ENCODE data around the gene ATF5. TPM values are rescaled to one million over a fixed set of nuclear protein-coding genes. Genes with fewer than 3 reads are reported as not detected.

Gene ATF5
- total and polyA plus RNA-seq, 2 of the 8 experiments (the other 6 are each of a cell fraction or from before 2014, with no cell fraction given): 6.2 to 13.1 TPM

DNA sequence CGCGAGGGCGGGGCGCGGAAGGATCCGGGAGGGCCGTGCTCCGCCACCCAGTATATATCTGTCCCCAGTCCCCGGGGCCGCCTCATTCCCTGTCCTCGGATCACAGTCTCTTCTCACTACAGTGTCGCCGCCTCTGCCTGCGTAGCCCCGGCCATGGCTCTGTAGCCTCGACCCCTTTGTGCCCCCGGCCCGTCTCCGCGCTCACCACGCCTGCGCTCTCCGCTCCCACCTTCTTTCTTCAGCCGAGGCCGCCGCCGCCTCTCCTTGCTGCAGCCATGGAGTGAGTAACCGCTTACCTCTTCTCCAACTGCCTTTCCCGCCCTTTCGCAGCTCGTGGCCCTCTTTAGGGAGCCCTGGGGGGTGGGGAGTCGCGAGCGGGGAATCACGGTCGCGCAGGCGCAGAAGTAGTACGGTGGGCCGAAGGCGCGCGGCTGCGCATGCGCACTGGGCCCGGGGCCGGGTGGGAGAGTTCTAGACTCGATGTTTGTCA, at the start of gene ATF5, which contains the start of gene NUP62 (continued):
- TF ChIP-seq, protein P1, sequence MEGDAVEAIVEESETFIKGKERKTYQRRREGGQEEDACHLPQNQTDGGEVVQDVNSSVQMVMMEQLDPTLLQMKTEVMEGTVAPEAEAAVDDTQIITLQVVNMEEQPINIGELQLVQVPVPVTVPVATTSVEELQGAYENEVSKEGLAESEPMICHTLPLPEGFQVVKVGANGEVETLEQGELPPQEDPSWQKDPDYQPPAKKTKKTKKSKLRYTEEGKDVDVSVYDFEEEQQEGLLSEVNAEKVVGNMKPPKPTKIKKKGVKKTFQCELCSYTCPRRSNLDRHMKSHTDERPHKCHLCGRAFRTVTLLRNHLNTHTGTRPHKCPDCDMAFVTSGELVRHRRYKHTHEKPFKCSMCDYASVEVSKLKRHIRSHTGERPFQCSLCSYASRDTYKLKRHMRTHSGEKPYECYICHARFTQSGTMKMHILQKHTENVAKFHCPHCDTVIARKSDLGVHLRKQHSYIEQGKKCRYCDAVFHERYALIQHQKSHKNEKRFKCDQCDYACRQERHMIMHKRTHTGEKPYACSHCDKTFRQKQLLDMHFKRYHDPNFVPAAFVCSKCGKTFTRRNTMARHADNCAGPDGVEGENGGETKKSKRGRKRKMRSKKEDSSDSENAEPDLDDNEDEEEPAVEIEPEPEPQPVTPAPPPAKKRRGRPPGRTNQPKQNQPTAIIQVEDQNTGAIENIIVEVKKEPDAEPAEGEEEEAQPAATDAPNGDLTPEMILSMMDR (IDR thresholded peaks at IDR 0.05; ENCODE audit: control extremely low read depth in 1 of 3, insufficient read depth in 1 of 3, low read depth in 1 of 3, low read length in 3 of 3): peak in 1 of 3 experiments; percentile 4; a peak in 1 of 4 replicates
- TF ChIP-seq CBX8 (IDR thresholded peaks at IDR 0.05; ENCODE audit: borderline replicate concordance, low read depth, low read length) (no peak), FOSL1 (IDR thresholded peaks at IDR 0.05; ENCODE audit: insufficient read depth, low read depth, low read length) (no peak), EP300 (IDR thresholded peaks at IDR 0.05; ENCODE audit: borderline replicate concordance in 1 of 2, low read depth in 2 of 2, low read length in 2 of 2) (0 out of 3 replicates have a peak, but pooled peaks of 1 of the 2 experiments have one; percentile 8), POLR2A (IDR thresholded peaks at IDR 0.05; ENCODE audit: control extremely low read depth in 1 of 2, low read depth in 2 of 2, low read length in 2 of 2) (peak in 1 of 2 experiments; percentile 92; a peak in 2 of 3 replicates), CHD1 (IDR thresholded peaks at IDR 0.05; ENCODE audit: low read depth, low read length) (no peak), TBP (IDR thresholded peaks at IDR 0.05; ENCODE audit: low read depth, low read length) (peak; percentile 92), SP1 (IDR thresholded peaks at IDR 0.05; ENCODE audit: low read depth, low read length) (peak; percentile 10; the same call in 1 of the 2 replicates), KDM4A (IDR thresholded peaks at IDR 0.05; ENCODE audit: low read depth, low read length, severe bottlenecking) (peak; percentile 82), GTF2F1 (IDR thresholded peaks at IDR 0.05; ENCODE audit: borderline replicate concordance, low read depth, low read length) (peak; percentile 36; the same call in 1 of the 2 replicates), POLR2AphosphoS5 (IDR thresholded peaks at IDR 0.05; ENCODE audit: low read depth, low read length) (peak; percentile 63; the same call in 1 of the 2 replicates), POU5F1 (IDR thresholded peaks at IDR 0.05; ENCODE audit: low read depth, low read length) (no peak), TAF7 (optimal IDR thresholded peaks at IDR 0.05; ENCODE audit: borderline replicate concordance, low read depth, low read length) (peak; percentile 92), BACH1 (IDR thresholded peaks at IDR 0.05; ENCODE audit: low read length) (peak; percentile 55), SIN3A (conservative IDR thresholded peaks at IDR 0.05 in 1 of 2, IDR thresholded peaks at IDR 0.05 in 1 of 2; ENCODE audit: low read depth in 1 of 2, low read length in 2 of 2) (0 out of 4 replicates have a peak, but pooled peaks of 1 of the 2 experiments have one; percentile 16)
- TF ChIP-seq, protein P2, sequence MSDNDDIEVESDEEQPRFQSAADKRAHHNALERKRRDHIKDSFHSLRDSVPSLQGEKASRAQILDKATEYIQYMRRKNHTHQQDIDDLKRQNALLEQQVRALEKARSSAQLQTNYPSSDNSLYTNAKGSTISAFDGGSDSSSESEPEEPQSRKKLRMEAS (IDR thresholded peaks at IDR 0.05): peak; percentile 95
- TF ChIP-seq, protein P3, sequence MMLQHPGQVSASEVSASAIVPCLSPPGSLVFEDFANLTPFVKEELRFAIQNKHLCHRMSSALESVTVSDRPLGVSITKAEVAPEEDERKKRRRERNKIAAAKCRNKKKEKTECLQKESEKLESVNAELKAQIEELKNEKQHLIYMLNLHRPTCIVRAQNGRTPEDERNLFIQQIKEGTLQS (IDR thresholded peaks at IDR 0.05; ENCODE audit: insufficient read depth, low read depth, low read length): no peak

All from H1 (cell line).